GM19328 (cell line): ENCODE results near the gene CTNND2.

Source experiments
- ATAC-seq: cut with Tn5 transposase; IDR thresholded peaks from one replicate; pipeline ENCODE4 v1.9.1; 2021; ENCODE audit warnings: mild to moderate bottlenecking, moderate library complexity; ENCODE audit not compliant: unreplicated experiment

CTNND2 gene

GRCh38 chr5:11599499-11599898, 304.7 kb downstream of the CTNND2 start:
- ATAC-seq, result no peak

DNA sequence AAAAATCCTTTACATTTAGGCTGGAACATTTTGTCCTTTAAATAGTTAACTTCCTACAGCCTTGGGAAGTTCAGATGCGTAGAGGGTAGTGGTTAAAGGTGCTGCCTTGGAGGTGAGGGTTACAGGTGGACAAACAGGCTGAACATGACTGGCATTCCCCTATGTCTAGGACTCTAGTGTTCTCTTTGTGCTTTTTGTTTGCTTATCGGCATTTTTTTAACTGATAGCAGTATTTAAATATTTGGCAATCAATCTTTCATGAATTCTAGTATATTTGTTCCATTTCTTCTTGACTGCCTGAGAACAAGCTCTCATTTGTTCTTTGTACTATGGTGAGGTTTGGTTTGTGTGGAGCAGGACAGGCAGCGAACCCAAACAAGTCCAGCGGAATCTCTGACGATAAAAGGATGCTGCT, 307.6 kb downstream of the CTNND2 start:
- ATAC-seq, result no peak

GRCh38 chr5:11596185-11596584, 308.1 kb downstream of the CTNND2 start:
- no peak for ATAC-seq

- no peak for ATAC-seq
Observed at GRCh38 chr5:11595045-11595444, 309.2 kb downstream of the CTNND2 start.

GRCh38 chr5:11594021-11594420, 310.2 kb downstream of the CTNND2 start:
- ATAC-seq, result no peak

DNA sequence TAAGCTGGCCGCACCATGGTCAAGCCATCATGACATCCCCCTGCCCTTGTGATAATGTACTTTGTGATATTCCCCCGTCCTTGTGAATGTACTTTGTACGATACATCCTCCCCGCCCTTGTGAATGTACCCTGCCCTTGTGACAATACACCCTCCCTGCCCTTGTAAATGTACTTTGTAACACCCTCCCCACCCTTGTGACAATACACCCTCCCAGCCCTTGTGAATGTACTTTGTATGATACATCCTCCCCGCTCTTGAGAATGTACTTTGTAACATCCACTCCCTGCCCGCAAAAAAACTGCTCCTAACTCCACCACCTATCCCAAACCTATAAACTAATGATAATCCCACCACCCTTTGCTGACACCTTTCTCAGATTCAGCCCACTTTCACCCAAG, 313.8 kb downstream of the CTNND2 start:
- no peak for ATAC-seq

- ATAC-seq, result no peak
Observed at GRCh38 chr5:11588803-11589202, 315.4 kb downstream of the CTNND2 start.

DNA sequence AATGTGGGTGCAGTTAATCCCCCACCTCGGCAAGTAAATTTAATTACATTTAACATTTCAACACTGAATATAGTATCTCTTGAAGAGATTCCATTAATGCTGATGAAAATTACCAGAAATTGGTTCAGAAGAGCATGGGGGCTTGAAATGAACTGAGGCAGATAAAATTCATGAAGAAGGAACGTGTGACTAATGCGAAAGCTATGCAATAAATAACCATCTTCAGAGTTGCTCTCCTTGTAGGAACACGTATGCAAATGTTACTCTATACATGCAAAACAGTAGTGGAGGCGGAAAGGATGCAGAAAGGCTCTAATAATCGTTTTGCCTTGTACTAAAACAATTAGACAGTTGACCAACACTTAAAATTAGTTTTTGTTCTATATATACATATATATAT, 320.2 kb downstream of the CTNND2 start:
- no peak for ATAC-seq

DNA sequence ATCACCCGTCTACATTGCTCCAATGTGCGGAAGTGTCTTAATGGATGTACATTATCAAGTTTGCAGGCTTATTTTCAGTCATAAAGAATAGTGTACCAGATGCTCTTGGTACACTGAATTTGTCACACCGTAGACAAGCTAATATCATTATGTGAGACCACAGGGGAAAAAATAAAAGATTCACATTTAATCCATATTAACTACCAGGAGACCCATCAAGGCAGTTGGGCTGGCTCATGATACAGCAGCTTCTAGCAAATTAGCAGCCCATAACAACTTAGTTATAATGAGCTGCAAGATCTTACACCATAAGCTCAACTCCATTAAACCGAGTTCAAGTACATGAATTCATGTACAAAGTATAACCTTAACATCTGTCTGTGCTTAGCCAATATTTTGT, 324.9 kb downstream of the CTNND2 start:
- ATAC-seq, result no peak

GRCh38 chr5:11574787-11575186, 329.5 kb downstream of the CTNND2 start:
- ATAC-seq, result no peak

DNA sequence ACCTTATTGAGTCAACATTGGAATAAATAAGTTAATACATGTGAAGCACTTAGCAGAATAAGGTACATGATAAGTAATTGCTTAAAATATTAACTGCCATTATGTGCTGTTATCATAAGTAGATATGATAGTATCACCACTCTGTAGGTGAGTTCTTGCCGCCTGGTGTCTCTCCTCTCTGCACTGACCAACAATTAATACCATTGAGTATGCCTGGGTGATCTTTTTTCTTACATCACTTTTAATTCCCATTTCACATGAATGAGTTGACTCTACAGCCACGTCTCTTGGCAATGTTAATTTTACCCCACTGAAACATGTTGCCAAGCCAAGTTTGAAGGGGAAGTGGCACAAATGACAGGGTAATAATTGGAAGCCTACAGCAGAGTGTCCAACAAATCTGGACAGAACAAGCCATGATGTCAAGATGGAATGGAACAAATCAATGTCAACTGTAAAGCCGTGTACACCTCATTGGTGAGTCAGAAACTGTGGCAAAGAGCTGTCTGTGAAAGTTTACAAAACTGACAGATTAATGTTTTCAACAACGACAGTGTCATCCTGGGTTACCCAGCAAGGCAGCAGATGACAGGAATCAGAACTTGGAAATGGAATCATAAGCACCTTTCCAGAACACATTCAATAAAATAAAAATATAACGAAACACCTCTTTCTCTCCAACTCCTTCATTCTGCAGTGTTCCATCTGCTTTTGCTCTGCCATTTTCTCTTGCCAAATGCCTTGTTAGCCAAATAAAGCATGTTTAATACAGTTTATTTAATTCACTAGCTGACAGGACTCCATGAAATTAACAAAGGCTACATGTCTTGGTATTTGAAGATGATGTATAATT, 330.9 kb downstream of the CTNND2 start:
- no peak for ATAC-seq

GRCh38 chr5:11564706-11565105, 339.5 kb downstream of the CTNND2 start:
- no peak for ATAC-seq

DNA sequence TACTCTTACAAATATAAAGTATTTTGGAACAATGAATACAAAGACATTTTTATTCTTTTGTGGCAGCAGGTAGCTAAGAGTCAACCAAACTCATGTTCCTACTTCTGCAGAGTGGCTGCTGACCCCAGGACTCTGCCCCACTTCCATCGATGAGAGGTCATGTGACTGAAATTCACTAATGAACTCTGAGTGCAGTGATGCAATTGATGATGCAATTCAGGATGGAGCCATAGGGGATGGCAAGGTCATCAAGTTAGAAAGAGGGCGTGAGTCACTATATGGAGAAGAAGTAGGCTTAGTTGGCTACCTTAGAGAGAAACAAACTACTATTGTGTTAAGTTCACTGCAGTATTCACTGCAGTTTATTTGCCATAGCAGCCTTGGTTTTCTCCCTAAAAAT, 340.4 kb downstream of the CTNND2 start:
- ATAC-seq, result no peak

DNA sequence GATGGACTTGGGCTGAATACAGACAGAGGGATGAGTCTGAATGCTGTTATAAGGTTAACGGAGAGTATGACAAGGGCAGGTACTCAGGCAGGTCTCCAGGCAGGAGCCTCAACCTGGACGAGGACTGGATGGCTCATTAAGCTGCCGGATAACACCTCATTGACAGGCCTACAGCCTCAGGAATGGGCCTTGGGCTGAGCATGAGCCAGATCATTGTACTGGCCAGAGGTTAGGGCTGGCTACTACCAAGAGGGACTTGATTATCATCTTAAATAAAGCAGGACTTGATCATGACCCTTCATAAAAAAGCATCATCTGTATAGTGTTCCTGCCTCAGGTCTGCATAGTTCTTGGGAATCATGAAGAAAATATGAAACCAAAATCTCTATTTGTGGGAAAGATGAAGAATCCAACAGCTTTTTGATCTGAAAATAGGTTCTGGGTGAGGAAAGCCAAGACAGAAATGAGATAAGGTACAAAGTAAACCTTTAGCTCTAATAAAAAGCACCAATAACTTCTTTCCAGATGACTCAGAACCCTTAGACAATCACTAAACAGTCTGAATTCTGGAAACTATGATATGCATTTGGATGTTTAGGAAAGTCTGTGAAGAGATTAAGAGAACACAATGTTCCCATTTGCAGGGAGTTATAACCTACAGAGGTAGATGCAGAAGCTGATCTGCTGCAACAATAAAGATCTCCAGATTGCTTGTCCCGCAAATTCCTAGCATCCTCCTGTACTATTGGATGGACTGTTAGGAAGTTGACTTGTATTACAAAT, 343.1 kb downstream of the CTNND2 start:
- ATAC-seq, result no peak

GRCh38 chr5:11557063-11557462, 347.2 kb downstream of the CTNND2 start:
- no peak for ATAC-seq

GRCh38 chr5:11555171-11555570, 349.1 kb downstream of the CTNND2 start:
- no peak for ATAC-seq

DNA sequence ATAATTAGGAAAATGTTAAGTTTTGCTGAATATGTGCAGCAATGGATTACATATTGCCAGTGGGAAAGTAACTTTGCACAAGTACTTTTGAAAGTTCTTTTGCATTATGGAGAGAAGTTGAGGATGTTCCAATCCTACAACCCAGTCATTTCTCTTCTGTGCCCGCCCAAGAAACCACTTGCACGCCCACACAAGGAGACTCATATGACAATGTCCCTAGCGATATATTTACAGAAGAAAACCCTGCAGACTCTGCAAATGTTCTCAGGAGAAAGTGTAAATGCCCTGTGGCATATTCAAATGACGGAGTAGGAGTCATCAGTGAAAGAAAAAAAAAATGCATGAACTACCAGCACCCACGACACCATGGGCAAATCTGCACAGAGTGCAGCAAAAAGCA, 356.5 kb downstream of the CTNND2 start:
- no peak for ATAC-seq

DNA sequence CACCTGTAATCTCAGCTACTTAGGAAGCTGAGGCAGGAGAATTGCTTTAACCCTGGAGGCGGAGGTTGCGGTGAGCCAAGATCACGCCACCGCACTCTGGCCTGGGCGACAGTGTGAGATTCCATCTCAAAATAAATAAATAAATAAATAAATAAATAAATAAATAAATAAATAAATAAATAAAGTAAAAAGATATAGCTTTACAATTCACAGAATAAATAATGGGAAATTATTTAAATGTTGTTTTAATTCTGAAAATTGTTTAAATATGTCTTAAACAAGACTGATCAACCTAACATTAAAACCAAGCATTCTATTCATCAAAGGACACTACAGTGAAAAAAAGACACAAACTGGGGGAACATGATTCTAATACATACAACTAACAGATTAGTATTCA, 357.1 kb downstream of the CTNND2 start:
- ATAC-seq, result no peak

DNA sequence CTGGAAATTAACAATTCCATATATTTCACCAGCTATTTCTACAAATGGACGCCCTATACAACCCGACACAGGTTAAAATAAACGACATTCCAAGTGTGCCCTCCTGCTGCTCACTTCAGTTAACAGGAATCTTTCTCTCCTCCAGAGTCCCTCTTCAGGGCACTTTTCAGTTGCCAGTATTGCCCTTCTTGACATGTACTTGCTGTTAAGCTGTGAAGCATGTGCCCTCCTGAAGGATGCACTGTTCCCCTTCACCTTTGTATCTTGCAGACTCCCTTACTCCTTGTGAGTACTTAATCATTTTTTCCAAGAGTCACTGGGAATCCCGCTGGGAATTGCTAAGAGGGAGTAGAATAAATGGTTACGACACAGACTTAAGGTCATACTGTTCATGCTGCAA, 364.1 kb downstream of the CTNND2 start:
- ATAC-seq, result no peak

GRCh38 chr5:11531811-11532555, 372.3 kb downstream of the CTNND2 start:
- ATAC-seq, result no peak

- ATAC-seq, result no peak
Observed at GRCh38 chr5:11528720-11529119, 375.5 kb downstream of the CTNND2 start.
